Measurements from ENCODE around the gene NOS1AP. TPM values are rescaled to one million over a fixed set of nuclear protein-coding genes. Genes with fewer than 3 reads are reported as not detected.

Gene NOS1AP
- polyA plus RNA-seq, 1 experiment, result 0.04 TPM

DNA sequence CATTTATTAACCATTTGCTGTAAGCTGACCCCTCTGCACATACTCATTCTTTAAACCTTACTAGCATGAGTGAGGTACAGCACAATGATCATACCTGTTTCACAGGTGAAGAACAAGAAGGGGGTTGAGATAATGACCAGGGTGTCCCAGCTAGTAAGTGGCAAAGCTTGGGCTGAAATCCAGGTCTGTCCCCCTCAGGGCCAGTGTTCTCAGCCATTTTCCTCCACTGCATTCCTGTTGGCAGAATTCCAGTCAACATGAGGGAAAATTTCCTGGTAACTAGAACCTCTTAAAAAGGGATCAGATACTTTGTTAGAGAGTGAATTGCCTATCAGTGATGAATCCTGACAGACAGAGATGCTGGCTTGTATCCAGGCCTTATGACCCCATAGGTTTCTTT is 259.0 kb downstream of the NOS1AP start:
- POLR2A ChIA-PET, result no interaction called here
- peaks cover 20% of the 10 kb centered on the region for H3K27me3 ChIP-seq (ENCODE audit: control insufficient read depth, insufficient read depth, low read length)

DNA sequence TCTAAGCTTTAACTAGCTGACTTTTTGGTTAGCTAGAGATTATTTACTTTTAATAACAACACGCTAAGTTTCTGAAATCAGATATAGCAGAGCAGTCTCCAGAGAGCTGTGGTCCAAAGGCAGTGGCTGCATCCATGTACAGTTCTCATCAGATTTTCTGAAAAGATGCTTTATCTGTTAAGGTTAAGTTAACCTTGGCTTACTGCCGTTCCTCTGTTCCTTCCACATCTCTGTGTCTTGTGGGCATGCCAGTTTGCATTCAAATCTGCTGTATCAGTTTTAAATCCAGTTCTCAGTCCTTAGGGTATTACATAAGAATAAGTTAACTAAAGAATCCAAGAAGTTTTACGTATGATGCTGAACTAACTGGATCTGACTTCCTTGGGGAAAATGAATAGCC is 260.3 kb downstream of the NOS1AP start:
- no peak overlapping the region for H3K4me3 ChIP-seq (ENCODE audit: low read depth, low read length)
- peaks cover 18% of the 10 kb centered on the region for H3K27me3 ChIP-seq (ENCODE audit: control insufficient read depth, insufficient read depth, low read length)
- H3K9me3 ChIP-seq (ENCODE audit: control insufficient read depth, insufficient read depth, low read length), result no peaks in the 10 kb centered on the region
- H3K27ac ChIP-seq (ENCODE audit: low read depth, low read length), result no peak overlapping the region
- CTCF ChIA-PET, result no interaction called here
- TF ChIP-seq, protein P1, sequence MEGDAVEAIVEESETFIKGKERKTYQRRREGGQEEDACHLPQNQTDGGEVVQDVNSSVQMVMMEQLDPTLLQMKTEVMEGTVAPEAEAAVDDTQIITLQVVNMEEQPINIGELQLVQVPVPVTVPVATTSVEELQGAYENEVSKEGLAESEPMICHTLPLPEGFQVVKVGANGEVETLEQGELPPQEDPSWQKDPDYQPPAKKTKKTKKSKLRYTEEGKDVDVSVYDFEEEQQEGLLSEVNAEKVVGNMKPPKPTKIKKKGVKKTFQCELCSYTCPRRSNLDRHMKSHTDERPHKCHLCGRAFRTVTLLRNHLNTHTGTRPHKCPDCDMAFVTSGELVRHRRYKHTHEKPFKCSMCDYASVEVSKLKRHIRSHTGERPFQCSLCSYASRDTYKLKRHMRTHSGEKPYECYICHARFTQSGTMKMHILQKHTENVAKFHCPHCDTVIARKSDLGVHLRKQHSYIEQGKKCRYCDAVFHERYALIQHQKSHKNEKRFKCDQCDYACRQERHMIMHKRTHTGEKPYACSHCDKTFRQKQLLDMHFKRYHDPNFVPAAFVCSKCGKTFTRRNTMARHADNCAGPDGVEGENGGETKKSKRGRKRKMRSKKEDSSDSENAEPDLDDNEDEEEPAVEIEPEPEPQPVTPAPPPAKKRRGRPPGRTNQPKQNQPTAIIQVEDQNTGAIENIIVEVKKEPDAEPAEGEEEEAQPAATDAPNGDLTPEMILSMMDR (IDR thresholded peaks at IDR 0.05; ENCODE audit: low read depth, low read length), result no peak
- POLR2A ChIA-PET, result no interaction called here
- DNase-seq (ENCODE audit: low read depth, low spot score), result no peak

More for the DNA sequence above, 259.0 kb downstream of the NOS1AP start:
- H3K4me3 ChIP-seq (ENCODE audit: low read depth, low read length), result no peak overlapping the region
- DNase-seq (ENCODE audit: low read depth, low spot score), result no peak
- TF ChIP-seq, protein P1 (IDR thresholded peaks at IDR 0.05; ENCODE audit: low read depth, low read length), result no peak
- CTCF ChIA-PET, result no interaction called here
- no peaks in the 10 kb centered on the region for H3K9me3 ChIP-seq (ENCODE audit: control insufficient read depth, insufficient read depth, low read length)
- no peak overlapping the region for H3K27ac ChIP-seq (ENCODE audit: low read depth, low read length)

DNA sequence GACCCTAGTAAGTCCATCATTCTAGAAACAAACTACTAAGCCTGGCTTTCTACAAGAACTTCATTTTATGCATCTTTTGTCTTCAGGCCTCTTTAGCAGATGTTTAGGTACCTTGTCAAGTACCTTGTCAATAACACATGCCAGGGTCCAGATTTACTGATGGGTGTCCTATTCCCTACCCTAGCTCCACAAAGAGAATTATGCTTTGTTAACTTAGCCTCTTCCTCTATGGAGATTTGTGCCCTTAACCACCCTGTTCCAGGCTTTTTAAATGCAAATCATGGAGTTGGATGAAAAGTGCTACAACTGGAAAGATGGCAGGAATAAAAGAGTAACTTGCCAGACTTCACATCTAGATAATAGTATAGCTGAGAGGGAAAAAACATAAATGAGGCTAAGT is 264.5 kb downstream of the NOS1AP start:
- CTCF ChIA-PET, result no interaction called here
- no peak overlapping the region for H3K4me3 ChIP-seq (ENCODE audit: low read depth, low read length)
- TF ChIP-seq, protein P1 (IDR thresholded peaks at IDR 0.05; ENCODE audit: low read depth, low read length), result no peak

DNA sequence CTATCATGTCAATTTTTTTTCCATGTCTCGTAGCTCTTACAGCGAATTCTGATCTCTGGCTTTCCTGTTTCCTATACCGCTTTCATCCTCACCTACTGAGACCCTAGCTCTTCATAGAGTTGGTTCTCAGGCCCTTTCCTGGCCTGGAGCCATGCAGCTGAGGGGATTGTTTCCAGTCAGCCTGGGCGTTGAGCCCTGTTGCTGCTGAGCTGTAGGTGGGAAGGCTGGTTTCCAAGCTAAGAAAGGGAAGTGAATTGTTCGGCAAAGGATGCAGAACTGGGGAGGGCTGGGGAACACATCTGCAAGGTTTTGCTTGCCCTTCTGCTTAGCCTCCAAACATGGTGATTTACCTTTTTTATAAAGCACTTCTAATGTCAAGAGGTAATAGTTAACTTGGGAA is 265.6 kb downstream of the NOS1AP start:
- Histone ChIP-seq H3K27me3 (ENCODE audit: control insufficient read depth, insufficient read depth, low read length) (peaks cover 24% of the 10 kb centered on the region), H3K27ac (ENCODE audit: low read depth, low read length) (no peak overlapping the region), H3K4me3 (ENCODE audit: low read depth, low read length) (no peak overlapping the region), H3K9me3 (ENCODE audit: control insufficient read depth, insufficient read depth, low read length) (no peaks in the 10 kb centered on the region)
- CTCF ChIA-PET, result interaction anchor here (1.1 kb wide), 1 partner anchor 279 kb away, joined by 4 read pairs; no protein-coding TSS in a partner anchor
- TF ChIP-seq, protein P1 (IDR thresholded peaks at IDR 0.05; ENCODE audit: low read depth, low read length), result no peak
- DNase-seq (ENCODE audit: low read depth, low spot score), result no peak
- POLR2A ChIA-PET, result no interaction called here

More for the DNA sequence above, 264.5 kb downstream of the NOS1AP start:
- POLR2A ChIA-PET, result no interaction called here
- Histone ChIP-seq H3K9me3 (ENCODE audit: control insufficient read depth, insufficient read depth, low read length) (no peaks in the 10 kb centered on the region), H3K27me3 (ENCODE audit: control insufficient read depth, insufficient read depth, low read length) (peaks cover 24% of the 10 kb centered on the region), H3K27ac (ENCODE audit: low read depth, low read length) (no peak overlapping the region)
- DNase-seq (ENCODE audit: low read depth, low spot score), result no peak

DNA sequence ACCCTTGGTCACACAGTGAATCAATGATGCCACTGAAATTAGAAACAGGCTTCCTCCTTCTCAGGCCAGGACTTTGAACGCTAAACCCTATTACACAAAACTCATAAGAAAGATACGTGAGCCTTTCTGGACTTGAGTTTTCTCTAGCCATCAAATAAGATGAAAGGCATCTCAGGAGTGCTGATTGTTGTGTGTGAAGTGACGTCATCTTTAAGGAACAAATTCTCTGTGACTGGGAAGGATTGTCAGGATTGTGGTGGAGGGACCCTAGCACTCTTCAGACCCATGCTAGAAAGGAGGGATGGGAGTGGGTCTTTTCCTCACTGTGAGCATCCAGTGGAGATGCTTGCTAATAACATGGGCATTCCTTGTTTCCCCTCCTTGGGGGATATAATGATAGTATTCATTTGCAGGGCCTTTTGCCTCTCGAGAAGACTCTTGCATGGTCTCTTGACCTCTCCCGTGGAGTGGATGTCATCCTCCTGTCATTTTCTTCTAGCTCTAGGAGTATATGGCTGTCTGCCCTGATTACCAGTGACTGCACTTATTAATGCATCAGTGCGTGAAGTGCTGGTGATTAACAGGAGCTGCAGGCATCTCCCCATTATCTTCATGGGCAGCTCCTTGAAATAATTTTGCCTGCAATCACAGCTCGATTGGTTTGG is 267.3 kb downstream of the NOS1AP start:
- POLR2A ChIA-PET, result no interaction called here

More for the DNA sequence above, 267.3 kb downstream of the NOS1AP start:
- H3K9me3 ChIP-seq (ENCODE audit: control insufficient read depth, insufficient read depth, low read length), result no peaks in the 10 kb centered on the region
- H3K4me3 ChIP-seq (ENCODE audit: low read depth, low read length), result no peak overlapping the region
- no peak overlapping the region for H3K27ac ChIP-seq (ENCODE audit: low read depth, low read length)
- TF ChIP-seq, protein P1 (IDR thresholded peaks at IDR 0.05; ENCODE audit: low read depth, low read length), result no peak
- CTCF ChIA-PET, result no interaction called here
- peaks cover 22% of the 10 kb centered on the region for H3K27me3 ChIP-seq (ENCODE audit: control insufficient read depth, insufficient read depth, low read length)
- DNase-seq (ENCODE audit: low read depth, low spot score), result no peak
